ENCODE results near the gene CSF1. TPM values are rescaled to one million over a fixed set of nuclear protein-coding genes. Genes with fewer than 3 reads are reported as not detected.

The CSF1 gene
- total and polyA plus RNA-seq, 2 of the 13 experiments (the other 11 are each of a cell fraction or from before 2014, with no cell fraction given) = 4.6 to 13.3 TPM

DNA sequence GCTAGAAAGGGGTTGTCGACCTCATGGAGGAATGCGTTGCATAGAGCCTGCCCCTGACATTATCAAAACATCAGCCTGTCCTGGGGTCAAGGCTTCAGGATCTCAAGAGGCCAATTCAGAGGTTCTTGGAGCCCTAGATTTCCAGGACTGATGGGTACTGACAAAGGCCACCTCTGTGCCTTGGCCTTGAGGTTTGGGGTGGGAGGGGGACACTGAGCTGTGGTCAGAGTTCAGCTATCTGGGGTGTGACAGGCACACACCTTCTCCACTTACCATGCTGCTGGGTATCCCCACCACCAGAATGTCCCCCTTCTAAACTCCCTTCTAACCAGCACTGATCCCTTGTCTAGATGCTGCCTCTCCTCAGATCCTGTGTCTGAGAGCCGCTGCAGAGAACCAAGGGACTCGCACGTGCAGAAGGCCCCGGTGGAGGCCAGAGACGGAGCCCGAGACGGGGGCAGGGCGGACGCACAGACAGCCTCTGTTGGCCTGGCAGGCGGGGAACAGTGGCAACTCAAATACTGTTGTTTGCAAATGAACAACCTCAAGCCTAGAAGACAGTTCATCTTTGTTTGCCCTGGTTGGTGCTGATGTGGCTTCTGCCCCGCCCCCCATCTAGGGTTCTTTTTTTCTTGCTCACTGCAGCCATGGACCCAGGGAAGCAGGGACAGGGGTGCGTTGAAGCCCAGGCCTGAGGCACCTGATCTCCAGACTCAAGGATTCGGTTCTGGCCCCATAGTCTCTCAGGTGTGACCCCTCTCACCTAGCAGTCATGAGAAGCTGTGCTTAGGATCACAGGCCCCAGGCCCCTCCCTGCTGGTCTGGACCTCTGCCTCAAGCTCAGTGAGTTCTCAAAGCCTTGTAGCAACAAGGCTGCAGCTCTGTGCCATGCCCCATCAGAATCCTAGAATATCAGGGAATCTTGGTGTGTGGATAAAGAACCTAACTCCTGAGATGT, 28.1 kb upstream of the CSF1 start (continued):
- no peak for TF ChIP-seq ZNF570 (CRISPR knock-in tag; IDR thresholded peaks at IDR 0.05; ENCODE audit: borderline replicate concordance)
- TF ChIP-seq, protein P1, sequence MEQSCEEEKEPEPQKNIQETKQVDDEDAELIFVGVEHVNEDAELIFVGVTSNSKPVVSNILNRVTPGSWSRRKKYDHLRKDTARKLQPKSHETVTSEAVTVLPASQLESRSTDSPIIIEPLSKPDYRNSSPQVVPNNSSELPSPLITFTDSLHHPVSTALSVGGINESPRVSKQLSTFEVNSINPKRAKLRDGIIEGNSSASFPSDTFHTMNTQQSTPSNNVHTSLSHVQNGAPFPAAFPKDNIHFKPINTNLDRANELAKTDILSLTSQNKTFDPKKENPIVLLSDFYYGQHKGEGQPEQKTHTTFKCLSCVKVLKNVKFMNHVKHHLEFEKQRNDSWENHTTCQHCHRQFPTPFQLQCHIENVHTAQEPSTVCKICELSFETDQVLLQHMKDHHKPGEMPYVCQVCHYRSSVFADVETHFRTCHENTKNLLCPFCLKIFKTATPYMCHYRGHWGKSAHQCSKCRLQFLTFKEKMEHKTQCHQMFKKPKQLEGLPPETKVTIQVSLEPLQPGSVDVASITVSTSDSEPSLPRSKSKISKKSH (CRISPR knock-in tag; IDR thresholded peaks at IDR 0.05; ENCODE audit: borderline replicate concordance) = 0 out of 2 replicates have a peak, but pooled peaks have one; percentile 39
- no peak for TF ChIP-seq PHF5A (CRISPR knock-in tag; IDR thresholded peaks at IDR 0.05; ENCODE audit: low read depth, unreplicated experiment)
- TF ChIP-seq, protein P2, sequence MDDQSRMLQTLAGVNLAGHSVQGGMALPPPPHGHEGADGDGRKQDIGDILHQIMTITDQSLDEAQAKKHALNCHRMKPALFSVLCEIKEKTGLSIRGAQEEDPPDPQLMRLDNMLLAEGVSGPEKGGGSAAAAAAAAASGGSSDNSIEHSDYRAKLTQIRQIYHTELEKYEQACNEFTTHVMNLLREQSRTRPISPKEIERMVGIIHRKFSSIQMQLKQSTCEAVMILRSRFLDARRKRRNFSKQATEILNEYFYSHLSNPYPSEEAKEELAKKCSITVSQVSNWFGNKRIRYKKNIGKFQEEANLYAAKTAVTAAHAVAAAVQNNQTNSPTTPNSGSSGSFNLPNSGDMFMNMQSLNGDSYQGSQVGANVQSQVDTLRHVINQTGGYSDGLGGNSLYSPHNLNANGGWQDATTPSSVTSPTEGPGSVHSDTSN (CRISPR knock-in tag; IDR thresholded peaks at IDR 0.05; ENCODE audit: borderline replicate concordance) = no peak
- TF ChIP-seq ZNF292 (CRISPR knock-in tag; IDR thresholded peaks at IDR 0.05; ENCODE audit: borderline replicate concordance, low read depth) = peak; percentile 80
- TF ChIP-seq AGO1 (IDR thresholded peaks at IDR 0.05; ENCODE audit: low read depth, low read length, poor library complexity, severe bottlenecking) = no peak
- TF ChIP-seq ZNF891 (CRISPR knock-in tag; IDR thresholded peaks at IDR 0.05) = no peak
- TF ChIP-seq HCFC1 (IDR thresholded peaks at IDR 0.05; ENCODE audit: low read depth, low read length) = no peak
- peak; percentile 74; the same call in 1 of the 2 replicates for TF ChIP-seq ZFP37 (CRISPR knock-in tag; IDR thresholded peaks at IDR 0.05; ENCODE audit: borderline replicate concordance)
- TF ChIP-seq ZNF878 (CRISPR knock-in tag; IDR thresholded peaks at IDR 0.05) = no peak
- TF ChIP-seq BRCA1 (CRISPR knock-in tag; IDR thresholded peaks at IDR 0.05) = no peak
- TF ChIP-seq ZNF777 (CRISPR knock-in tag; IDR thresholded peaks at IDR 0.05) = peak; percentile 32; the same call in 1 of the 2 replicates
- TF ChIP-seq, protein P3, sequence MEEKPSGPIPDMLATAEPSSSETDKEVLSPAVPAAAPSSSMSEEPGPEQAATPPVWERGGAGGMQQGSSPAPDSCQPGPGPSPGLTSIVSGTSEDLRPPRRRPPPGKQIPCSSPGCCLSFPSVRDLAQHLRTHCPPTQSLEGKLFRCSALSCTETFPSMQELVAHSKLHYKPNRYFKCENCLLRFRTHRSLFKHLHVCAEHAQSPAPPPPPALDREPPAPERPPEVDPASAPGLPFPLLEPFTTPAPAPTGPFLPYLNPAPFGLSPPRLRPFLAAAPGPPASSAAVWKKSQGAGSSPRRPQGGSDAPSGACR (CRISPR knock-in tag; IDR thresholded peaks at IDR 0.05) = no peak
- peak; percentile 35 for TF ChIP-seq DPF2 (CRISPR knock-in tag; IDR thresholded peaks at IDR 0.05; ENCODE audit: borderline replicate concordance, low read depth)
- TF ChIP-seq ZNF556 (CRISPR knock-in tag; IDR thresholded peaks at IDR 0.05; ENCODE audit: borderline replicate concordance) = peak; percentile 62; the same call in 1 of the 2 replicates
- TF ChIP-seq, protein P4, sequence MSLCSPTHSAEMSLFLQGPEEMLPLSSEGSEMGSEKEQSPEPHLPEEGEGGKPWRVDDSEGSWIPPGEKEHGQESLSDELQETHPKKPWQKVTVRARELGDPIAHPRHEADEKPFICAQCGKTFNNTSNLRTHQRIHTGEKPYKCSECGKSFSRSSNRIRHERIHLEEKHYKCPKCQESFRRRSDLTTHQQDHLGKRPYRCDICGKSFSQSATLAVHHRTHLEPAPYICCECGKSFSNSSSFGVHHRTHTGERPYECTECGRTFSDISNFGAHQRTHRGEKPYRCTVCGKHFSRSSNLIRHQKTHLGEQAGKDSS (CRISPR knock-in tag; IDR thresholded peaks at IDR 0.05; ENCODE audit: borderline replicate concordance, low read depth) = no peak
- no peak for TF ChIP-seq FOXK2 (IDR thresholded peaks at IDR 0.05)
- TF ChIP-seq IKZF1 (IDR thresholded peaks at IDR 0.05) = no peak
- TF ChIP-seq RFX1 (IDR thresholded peaks at IDR 0.05) = no peak
- peak; percentile 62; the same call in 1 of the 2 replicates for TF ChIP-seq ZNF788 (CRISPR knock-in tag; IDR thresholded peaks at IDR 0.05; ENCODE audit: borderline replicate concordance)
- 0 out of 2 replicates have a peak, but pooled peaks have one; percentile 27 for TF ChIP-seq ZMYM4 (CRISPR knock-in tag; IDR thresholded peaks at IDR 0.05)
- TF ChIP-seq FOXK1 (CRISPR knock-in tag; IDR thresholded peaks at IDR 0.05; ENCODE audit: borderline replicate concordance, low read depth) = no peak
- 0 out of 2 replicates have a peak, but pooled peaks have one; percentile 51 for TF ChIP-seq HOXA5 (CRISPR knock-in tag; IDR thresholded peaks at IDR 0.05)
- no peak for TF ChIP-seq HMG20B (CRISPR knock-in tag; conservative IDR thresholded peaks at IDR 0.05)
- no peak for TF ChIP-seq PCBP2 (optimal IDR thresholded peaks at IDR 0.05; ENCODE audit: low read depth, low read length, poor library complexity, severe bottlenecking)
- TF ChIP-seq SNAI1 (CRISPR knock-in tag; IDR thresholded peaks at IDR 0.05; ENCODE audit: borderline replicate concordance) = no peak

Measured in HepG2 (cell line).